HG03045 (cell line): ENCODE measurements around the gene KISS1.

Source experiments
- ATAC-seq: cut with Tn5 transposase; IDR thresholded peaks from one replicate; pipeline ENCODE4 v1.9.1; 2021; ENCODE audit warnings: mild to moderate bottlenecking, moderate library complexity; ENCODE audit not compliant: unreplicated experiment

The KISS1 gene

DNA sequence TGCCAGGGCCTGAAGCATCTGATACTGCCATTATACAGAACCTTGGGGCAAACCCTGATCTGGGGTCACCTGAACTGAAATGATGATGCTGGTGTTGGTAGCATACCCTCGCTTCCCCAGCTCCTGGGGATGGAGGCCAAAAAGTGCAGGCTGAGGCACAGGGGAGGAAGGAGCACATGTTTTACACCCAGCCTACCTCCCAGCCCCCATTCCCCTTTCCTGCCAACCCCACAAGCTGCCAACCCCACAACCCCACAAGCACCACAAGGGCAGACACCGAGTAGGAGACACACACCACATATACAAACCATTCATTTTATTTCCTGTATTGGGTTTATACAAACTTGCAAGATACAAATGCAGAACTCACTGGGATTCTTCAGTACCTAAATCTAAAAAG lies 22.3 kb upstream of the KISS1 start:
- no peak for ATAC-seq

DNA sequence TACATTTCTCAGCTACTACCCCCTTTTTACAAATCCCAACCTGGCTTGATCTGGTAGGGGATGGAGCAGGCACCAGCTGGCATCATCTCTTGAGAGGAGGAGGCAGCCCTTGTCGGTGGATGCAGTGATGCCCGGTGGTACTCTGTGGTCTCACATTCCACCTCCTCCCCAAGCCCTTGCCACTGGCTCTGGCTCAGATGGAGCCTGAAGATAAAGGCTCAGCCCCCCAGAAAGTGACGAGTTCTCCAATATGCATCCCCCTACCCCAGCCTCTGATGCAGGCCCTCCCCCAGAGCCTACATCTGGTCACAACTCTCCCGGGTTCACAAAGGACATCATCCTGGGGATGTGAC lies 21.3 kb upstream of the KISS1 start:
- ATAC-seq, result no peak

DNA sequence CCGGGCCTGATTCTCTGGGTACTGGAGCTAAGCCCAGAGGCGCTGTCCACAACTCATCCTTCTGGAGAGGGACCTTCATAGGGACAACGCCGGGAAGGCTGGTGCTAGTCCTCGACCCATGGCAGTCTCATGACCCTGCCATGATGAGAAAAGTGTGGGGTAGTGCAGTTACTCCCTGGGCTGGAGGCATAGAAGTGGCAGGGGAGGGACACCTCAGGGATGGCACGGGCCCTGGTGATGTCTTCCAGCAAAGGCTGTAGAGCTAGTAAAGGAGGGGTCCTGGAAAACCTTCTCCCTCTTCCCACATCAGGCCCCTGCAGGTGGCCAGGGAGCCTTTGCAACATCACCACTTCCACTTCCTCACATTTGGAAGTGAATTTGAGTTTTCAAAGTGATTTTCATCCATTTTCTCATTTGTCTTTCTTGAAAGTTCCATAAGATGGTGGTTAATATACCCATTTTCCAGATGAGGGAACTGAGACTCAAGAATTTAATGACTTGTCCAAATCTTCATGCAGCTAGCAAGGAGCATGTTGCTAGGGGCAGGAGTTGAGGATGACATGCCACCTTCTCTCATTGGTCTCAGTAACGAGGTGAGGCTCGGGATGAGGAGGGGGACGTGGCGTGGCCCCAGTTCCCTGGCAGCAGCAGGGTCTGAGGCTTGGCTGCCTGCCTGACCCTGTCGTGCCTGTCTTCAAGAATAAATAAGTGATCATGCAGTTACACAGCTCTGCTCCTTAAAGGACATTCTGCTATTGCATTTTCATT lies 20.8 kb upstream of the KISS1 start:
- no peak for ATAC-seq

DNA sequence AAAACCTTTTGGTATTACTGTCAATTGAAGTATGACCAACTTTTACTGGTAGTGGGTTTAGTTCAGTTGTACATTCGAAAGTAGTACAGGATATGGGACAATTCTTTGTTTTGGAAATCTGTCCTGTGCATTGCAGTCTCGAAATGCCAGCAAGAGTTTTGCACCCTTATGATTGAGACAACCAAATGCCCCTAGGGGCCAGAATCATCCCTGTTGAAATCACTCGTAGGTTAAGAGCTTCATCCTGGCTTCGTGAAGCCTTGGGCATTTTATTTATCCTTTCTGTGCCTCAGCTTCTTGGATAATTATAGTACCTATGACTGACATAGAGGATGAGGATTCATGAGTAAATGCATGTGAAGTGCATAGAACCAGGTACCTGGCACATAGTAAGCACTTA lies 19.9 kb upstream of the KISS1 start:
- ATAC-seq, result no peak

DNA sequence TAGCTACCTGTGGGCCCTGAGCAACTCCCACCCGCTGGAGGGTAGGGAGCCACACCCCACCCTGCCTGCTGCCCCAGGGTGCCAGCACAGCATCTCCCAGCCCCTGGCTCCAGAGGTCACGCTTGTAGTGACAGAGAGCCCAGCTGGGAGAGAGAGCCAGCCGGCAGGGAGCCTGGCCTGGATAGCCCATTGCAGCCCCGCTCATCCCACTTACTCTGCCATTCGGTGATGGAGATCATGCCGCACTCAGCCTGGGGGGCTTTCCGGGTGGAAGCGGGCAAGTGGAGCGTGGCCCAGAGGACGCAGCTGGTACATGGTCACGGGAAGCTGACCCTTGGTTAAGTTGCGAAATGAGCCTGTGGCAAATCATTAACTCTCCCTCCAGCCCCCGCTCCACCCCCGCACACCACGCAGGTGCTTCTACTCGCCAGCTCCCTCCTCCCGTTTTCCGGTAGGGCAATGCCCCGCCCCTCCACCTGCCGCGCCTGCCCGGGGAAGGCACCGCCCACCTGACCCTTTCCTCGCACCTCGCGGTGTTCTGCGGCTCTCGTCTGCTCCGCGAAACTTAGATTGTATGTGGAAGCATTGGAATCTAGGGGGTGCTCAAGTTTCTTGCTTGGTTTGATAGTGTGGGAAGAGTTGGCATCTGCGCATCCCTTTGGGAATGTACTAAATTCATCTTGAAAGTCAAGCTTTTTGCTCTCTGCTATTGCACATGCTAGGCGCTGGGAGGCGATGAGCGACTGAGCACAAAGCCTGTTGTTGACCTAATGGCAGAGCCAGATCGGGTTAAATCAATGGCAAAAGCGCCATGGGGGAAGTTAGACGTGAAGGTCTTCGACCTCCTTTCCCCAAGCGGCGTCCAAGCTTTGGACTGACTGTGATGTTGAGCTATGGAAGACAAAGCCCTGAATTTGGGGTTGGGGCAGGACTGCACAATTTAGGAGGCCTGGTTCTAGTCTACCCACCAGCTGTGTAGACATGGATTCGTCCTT lies 17.7 kb upstream of the KISS1 start, which contains the start of gene GOLT1A:
TSS of gene GOLT1A (minus strand) at position 321 of the 995 bp plus-strand sequence. CDS start at position 239, 82 bp downstream.
- ATAC-seq, result peak; percentile 53

DNA sequence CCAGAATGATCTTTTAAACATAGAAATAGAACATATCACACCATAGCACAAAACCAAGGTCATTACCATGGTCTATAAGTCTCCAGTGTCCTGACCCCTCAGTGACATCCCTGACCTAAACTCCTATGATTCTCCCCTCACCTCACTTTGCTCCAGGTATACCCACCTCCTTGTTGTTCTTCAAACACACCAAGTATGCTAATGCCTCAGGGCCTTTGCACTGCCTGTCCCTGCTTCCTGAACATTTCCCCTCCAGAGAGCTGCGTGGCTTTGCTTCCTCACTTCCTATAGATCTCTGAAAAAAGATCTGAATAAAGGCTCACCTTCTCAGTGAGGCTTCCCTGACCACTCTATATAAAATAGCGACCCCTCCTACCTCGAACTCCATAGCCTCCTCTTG lies 16.4 kb upstream of the KISS1 start:
- no peak for ATAC-seq

DNA sequence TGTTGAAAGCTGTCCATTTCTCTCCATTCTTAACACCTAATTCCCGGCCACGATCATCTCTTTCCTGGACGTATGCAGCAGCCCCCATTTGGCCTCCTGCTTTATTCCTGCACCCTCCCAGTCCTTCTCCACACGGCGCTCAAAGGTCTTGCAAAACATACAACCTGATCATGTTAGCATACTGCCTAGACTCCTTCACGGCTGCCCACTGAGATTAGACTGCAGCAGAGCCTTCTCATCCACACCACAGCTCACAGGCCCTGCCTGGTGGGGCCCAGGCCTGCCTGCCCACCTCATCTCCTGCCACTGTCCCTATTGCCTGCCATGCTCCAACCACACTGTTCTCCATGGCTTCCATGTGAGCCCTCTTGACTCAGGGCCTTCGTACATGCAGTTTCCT lies 14.8 kb upstream of the KISS1 start:
- ATAC-seq, result no peak

DNA sequence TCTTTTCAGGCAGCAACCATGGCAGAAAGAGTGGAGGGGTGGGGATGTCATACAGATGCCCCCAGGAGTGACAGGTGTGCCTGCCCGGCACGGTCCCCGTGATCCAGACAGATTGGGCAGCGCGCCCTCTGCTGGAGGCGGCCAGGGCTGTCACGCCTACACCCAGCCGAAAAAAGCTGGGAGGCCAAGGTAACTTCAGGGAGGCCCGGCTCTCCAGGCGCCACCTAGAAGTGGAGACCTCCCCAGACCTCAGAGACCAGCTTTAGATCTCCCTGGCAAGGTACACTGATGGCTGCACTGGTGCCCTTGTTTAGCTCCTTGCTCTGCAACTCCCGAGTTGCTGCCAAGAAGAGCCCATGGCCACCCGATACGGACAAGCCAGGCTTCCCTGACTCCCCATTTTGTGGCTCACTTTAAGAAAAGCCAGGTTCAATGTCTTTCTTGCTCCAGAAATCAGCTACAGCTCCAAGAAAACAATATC lies 10.9 kb upstream of the KISS1 start:
- ATAC-seq, result no peak

DNA sequence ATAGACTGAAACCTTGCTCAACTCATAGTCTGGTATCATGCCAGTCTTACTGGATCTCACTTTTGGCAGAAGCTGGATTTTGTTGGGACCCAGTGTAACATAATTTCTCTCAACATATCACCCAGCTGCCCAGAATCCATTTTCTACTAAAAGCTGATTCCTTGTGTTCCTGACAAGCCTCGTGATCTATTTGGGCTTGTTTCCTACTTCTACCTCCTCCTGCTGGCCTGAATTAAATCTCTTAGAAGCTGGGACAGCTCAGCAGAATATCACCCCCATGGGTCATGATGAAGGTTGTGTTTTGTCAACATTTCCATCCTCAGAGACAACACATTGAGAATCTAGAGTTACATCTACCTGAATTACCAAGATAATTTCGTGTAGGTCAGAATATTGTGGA lies 9.8 kb upstream of the KISS1 start:
- no peak for ATAC-seq

DNA sequence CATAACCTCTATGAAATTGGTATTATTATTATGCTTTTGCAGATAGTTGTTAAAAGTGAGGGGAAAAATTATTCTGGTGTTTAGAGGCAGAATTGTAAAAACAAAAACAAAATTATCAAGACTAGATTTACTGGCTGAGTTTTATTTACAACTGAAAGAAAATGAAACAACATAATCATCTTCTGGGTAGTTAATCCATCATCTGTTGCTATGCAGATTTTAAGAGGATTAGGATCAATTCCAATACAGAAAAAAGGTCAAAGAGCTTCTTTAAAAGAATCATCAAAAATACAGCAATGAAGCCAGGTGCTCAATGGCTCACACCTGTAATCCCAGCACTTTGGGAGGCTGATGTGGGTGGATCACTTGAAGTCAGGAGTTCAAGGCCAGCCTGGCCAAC lies 9.2 kb upstream of the KISS1 start:
- ATAC-seq, result no peak

DNA sequence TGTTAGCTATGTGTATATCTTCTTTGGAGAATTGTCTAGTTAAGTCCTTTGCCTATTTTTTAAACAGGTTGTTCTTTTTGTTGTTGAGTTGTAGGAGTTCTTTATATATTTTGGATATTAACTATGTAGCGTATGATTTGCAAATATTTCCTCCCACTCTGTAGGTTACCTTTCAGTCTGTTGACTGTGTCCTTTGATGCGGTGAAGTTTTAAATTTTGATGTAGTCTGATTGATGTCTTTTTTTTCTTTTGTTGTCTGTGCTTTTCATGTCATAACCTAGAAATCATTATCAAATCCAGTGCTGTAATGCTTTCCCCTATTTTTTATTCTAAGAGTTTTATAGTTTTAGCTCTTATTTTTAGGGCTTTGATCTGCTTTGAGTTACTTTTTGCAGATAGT lies 8.7 kb upstream of the KISS1 start:
- ATAC-seq, result no peak

DNA sequence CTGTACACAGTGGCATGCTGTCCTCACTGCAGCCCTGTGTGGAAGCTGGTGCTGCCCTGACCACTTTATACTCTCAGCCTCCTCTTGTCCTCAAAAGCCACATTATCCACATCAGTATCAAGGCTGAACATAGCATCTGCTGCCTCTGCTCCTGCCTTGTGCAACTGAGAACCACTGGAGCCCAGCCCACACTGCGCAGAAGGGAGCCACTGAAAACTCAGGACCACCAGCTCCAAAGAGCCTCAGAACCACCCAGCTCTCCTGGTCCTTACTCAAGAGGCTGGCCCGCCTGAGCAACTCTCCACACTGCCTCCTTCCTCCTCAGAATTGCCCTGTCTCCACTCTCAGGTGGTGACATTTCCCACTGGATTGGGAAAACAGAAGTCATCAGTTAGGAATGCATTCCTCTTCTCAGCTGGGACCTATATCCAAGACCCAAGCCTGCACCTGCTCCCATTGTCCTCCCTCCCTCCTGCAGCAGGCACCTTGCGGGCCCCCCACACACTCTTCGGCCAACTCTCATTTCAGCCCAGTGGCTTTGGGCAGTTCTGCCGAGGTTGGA lies 7.0 kb upstream of the KISS1 start:
- ATAC-seq, result no peak

DNA sequence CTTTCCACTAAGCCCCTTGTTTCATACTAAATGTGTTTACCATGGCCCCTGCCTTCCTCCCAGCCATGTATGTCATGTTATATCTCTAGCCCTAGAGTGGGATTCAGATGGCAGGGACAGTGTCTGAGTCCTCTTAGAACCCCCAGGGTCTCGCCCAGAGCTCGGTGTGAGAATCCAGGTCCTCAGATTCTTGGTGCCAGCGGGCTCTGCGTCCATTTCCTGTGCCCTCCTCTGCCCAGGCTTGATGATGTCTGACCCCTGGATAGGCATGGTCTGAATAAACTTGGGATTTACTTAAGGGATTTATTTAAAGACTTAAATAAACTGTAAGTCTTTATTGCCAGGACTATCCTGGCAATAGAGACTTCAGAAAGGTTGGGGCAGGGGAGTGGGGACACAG lies 6.2 kb upstream of the KISS1 start:
- ATAC-seq, result no peak

DNA sequence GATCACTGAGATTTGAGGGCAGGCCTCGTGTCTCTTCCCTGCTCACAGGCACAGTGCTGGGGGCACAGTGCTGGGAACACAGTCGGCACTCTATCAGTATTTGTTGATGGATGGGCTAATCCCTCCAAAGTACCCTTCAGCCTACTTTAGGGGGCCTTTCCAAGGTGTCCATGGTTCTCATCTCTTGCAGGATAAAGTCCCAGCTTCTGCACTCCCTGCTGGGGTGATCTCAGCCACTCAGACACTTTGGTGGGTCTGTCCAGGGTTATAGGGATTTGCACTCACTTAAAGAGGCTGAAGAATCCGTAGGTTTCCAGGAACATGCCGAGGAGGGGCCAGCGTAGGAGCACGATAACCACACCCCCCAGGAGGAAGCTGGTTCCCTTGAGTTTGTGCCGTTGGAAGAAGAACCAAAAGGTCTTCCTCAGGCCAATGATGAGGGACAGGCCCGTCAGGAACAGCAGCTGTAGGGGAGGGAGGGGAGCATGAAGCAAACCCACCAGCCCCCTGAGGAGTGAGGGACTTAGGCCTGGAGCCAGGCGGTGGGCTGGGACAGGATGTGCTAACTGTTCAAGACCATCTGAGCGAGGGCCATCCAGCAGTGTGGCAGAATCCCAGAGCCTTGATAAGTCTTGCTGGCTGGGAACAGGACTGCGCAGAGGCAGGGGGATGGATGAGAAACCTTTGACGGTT lies 5.2 kb upstream of the KISS1 start:
- no peak for ATAC-seq

DNA sequence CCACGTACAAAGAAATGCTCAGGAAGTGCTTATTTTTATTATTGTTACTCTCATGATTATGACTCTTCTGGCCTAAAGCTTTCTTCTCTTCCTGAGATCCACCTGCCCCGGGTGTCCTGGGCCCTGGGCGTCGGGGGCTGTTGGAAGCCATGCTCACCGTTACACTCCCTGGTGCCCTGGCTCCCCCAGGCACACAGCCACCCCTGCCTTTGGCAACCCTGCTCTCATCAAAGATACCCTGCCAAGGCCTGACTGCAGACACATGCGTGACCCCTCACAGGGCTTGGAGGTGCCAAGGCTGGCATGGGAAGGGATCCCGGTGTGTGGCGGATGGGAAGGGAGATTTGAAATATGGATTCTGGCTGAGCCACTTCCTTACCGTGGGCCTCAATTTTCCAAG lies 3.3 kb upstream of the KISS1 start:
- no peak for ATAC-seq

DNA sequence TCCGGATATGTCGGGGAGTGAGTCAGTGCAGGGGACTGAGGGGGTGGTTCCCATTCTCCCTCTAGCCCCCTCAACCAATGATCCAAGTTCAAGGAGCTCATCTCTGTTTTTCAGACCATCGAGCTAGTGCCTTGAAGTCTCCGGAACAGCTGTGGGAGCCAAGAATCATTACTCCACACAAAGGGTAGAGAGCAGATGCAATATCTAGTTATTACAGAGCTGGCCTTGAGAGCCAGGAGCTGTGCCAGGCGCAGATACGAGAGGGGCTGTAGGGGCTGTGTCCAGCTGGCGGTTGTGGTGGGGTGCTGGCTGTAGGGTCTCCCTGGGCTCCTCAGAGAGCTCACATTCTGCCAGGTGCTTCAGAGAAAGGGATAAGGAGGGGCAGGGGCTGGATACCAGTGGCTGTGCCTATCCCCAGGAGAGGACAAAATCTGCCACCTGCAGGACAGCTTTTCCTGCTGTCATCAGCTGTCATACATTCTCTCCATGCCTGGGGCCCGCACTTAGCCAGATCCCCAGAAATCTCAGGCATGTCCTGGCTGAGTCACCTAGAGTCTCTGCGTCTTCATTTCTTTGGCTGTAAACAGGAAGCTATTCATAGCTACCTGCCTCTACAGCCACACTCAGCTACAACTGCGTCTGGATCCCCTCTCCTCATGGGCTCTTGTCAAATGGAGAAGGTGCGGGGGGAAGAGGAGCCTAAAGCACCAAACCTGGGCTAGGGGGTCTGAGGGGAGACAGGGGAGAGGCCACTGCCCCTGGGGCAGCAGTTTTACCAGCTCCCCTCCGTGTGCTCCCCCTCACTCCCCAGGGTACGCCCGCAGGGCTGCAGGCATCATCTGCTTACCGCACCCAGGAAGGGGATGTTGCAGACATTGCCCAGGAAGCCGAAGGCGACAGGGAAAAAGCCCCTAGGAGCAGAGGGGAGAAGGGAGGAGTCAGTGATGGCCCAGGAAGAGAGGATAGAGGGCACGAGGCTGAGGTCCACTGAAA lies 2.4 kb upstream of the KISS1 start:
- no peak for ATAC-seq

DNA sequence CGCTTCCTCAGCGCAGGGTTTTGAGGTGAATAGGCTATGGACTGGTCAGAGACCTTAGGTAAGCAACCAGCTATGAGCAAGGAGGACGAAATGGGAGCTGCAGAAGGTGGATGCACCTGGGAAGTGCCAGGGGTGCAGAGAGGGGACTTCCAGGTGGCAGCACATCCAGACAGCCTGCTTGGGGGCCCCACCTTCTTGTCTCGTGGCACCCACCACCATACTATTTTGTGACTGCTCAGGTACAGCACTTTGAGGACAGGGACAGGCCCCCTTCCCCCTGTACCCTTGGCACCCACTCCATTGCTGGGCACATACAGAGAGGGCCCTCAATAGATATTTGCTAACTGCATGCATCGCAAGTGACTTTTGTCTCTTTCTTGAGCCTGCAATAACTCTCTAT lies 777 bp upstream of the KISS1 start:
- ATAC-seq, result no peak

DNA sequence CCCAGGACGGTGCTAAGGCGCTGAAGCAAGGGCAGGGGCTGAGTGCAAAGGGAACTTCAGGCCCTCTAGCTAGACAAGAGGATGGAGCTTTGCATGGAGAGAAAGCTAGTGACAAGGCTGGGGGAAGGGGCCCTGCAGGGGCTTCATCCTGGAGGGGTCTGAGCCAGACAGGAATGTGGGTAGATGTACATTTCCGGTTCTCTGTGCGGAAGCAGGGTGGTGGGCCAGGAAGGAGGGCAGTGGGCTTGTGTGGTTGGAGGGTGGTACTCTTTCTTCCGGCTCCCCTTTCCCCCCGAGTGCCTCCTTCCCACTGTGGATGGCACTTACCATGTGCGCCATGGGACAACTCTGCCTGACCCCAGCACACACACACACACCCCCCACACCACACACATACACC lies 1.5 kb downstream of the KISS1 start:
- no peak for ATAC-seq

DNA sequence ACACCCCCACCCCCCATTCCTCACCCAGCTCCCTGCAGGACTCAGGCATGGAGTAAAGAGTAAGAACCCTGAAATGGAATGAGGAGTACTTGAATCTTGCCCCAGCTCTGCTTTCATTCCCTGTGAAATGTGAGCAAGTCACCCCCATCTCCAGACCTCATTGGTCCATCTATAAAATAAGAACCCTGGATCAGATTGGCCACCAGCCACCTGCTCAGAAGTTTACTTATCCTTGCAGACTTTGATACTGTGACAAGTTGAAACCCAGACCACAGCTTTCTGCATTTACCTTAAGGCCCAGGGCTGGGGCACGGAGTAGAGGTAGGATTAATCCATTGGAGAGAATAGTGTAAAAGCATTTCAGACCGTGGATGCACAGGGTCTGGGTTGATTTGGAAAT lies 2.2 kb downstream of the KISS1 start:
- no peak for ATAC-seq
